ENCODE results near the gene RPL23. TPM values are rescaled to one million over a fixed set of nuclear protein-coding genes. Genes with fewer than 3 reads are reported as not detected.

Gene RPL23
- total RNA-seq, 2 experiments from 2014 or later = 1,289 to 1,766 TPM

DNA sequence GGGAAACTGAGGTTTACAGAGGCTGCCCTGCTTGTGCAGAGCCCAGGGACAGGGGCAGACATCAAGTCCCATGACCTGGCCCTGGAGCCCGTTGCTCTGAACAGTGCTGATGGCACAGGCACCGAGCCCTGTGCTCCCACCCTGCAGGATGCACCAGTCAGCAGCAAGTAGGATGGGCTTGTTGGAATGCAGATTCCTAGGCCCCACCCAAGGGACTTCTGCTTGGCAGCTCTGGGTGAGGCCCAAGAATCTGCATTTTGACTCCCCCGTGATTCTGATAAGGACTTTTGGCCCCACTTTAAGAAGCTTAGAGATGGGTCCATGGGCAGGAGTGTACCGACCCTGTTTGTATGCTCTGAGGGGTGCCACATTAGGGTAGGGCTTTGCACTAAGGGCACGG lies 39.6 kb upstream of the RPL23 start:
- no TSS peak for BruUV-seq (replicated peaks)
- Histone ChIP-seq H3K79me2 (ENCODE audit: insufficient read depth, low read depth, low read length) (no peaks in the 10 kb centered on the region), H3K36me3 (ENCODE audit: insufficient read depth, low read length) (peaks cover 93% of the 10 kb centered on the region), H3K27ac (ENCODE audit: low read depth, low read length, poor library complexity, severe bottlenecking) (no peak overlapping the region), H3K4me1 (ENCODE audit: insufficient read depth, low read length, poor library complexity, severe bottlenecking) (peaks cover 37% of the 10 kb centered on the region), H4K20me1 (ENCODE audit: insufficient read depth, low read length) (no peaks in the 10 kb centered on the region), H3K9me2 (ENCODE audit: insufficient read depth, low read length) (no peaks in the 10 kb centered on the region), H3K9me3 (ENCODE audit: low read length) (no peaks in the 10 kb centered on the region), H2AFZ (ENCODE audit: low read length) (no peak overlapping the region), H3K4me2 (ENCODE audit: low read length) (no peak overlapping the region), H3K4me3 (ENCODE audit: low read depth, low read length, poor library complexity, severe bottlenecking) (no peak overlapping the region)
- TF ChIP-seq, protein P1, sequence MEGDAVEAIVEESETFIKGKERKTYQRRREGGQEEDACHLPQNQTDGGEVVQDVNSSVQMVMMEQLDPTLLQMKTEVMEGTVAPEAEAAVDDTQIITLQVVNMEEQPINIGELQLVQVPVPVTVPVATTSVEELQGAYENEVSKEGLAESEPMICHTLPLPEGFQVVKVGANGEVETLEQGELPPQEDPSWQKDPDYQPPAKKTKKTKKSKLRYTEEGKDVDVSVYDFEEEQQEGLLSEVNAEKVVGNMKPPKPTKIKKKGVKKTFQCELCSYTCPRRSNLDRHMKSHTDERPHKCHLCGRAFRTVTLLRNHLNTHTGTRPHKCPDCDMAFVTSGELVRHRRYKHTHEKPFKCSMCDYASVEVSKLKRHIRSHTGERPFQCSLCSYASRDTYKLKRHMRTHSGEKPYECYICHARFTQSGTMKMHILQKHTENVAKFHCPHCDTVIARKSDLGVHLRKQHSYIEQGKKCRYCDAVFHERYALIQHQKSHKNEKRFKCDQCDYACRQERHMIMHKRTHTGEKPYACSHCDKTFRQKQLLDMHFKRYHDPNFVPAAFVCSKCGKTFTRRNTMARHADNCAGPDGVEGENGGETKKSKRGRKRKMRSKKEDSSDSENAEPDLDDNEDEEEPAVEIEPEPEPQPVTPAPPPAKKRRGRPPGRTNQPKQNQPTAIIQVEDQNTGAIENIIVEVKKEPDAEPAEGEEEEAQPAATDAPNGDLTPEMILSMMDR (conservative IDR thresholded peaks at IDR 0.05; ENCODE audit: low read length) = no peak
- TF ChIP-seq EZH2phosphoT487 (IDR thresholded peaks at IDR 0.05; ENCODE audit: borderline replicate concordance, low read depth, low read length) = no peak
- CTCF ChIA-PET (ENCODE audit: unreplicated experiment) = no interaction called here
- POLR2A ChIA-PET = no interaction called here
- no peak for DNase-seq (ENCODE audit: low spot score)
- intact Hi-C loops (cut with micrococcal nuclease; ENCODE audit: unreplicated experiment) = no loop called here

DNA sequence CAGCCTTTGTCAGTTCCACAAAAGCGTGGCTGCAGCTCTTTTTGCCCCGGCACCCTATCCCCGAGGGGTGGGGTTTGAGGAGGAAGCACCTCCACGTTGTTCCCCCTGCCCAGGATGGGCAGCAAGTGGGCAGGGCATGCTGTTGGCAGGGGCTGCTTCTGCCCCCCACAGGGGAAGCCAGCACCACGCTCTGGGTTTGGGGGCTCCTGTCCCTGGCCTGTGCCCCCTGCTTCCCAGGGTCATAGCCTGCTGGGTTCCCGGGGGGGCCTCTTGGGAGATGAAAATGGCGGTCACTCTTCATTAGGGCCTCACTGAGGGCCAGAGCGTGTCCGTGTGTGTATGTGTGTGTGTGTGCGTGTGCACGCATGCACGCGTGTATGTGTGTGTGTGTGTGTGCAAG lies 39.1 kb upstream of the RPL23 start:
- intact Hi-C loops (cut with micrococcal nuclease; ENCODE audit: unreplicated experiment) = no loop called here
- no peaks in the 10 kb centered on the region for H3K9me2 ChIP-seq (ENCODE audit: insufficient read depth, low read length)
- POLR2A ChIA-PET = no interaction called here
- H4K20me1 ChIP-seq (ENCODE audit: insufficient read depth, low read length) = no peaks in the 10 kb centered on the region
- no peak overlapping the region for H2AFZ ChIP-seq (ENCODE audit: low read length)
- no peak overlapping the region for H3K4me2 ChIP-seq (ENCODE audit: low read length)
- H3K4me1 ChIP-seq (ENCODE audit: insufficient read depth, low read length, poor library complexity, severe bottlenecking) = peaks cover 32% of the 10 kb centered on the region
- no peaks in the 10 kb centered on the region for H3K9me3 ChIP-seq (ENCODE audit: low read length)
- H3K27ac ChIP-seq (ENCODE audit: low read depth, low read length, poor library complexity, severe bottlenecking) = no peak overlapping the region
- no peak for DNase-seq (ENCODE audit: low spot score)
- TF ChIP-seq, protein P1 (conservative IDR thresholded peaks at IDR 0.05; ENCODE audit: low read length) = no peak
- no peak for TF ChIP-seq EZH2phosphoT487 (IDR thresholded peaks at IDR 0.05; ENCODE audit: borderline replicate concordance, low read depth, low read length)
- H3K36me3 ChIP-seq (ENCODE audit: insufficient read depth, low read length) = peaks cover 93% of the 10 kb centered on the region
- BruUV-seq (replicated peaks) = no TSS peak
- H3K4me3 ChIP-seq (ENCODE audit: low read depth, low read length, poor library complexity, severe bottlenecking) = no peak overlapping the region
- CTCF ChIA-PET (ENCODE audit: unreplicated experiment) = no interaction called here
- no peaks in the 10 kb centered on the region for H3K79me2 ChIP-seq (ENCODE audit: insufficient read depth, low read depth, low read length)

DNA sequence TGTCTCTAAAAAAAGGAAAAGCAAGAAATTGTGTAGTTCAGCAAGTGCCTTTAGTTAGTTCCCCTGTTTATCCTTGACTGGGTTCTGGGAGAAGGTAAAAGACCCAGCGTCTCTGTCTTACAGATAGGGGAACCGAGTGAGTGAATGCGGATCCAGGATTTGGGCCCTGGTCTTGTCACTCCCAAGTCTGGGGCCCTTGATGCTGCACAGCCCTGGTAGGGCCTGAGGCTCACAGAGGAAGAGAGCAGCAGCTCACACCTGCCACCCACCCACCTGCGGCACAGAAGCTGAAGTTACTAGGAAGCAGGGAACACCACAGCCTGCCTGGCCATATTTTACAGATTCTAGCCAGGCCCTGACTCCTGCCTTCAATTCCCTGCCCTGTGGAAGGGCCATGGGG lies 38.6 kb upstream of the RPL23 start:
- Histone ChIP-seq H3K9me2 (ENCODE audit: insufficient read depth, low read length) (no peaks in the 10 kb centered on the region), H3K27ac (ENCODE audit: low read depth, low read length, poor library complexity, severe bottlenecking) (no peak overlapping the region), H3K4me1 (ENCODE audit: insufficient read depth, low read length, poor library complexity, severe bottlenecking) (peaks cover 27% of the 10 kb centered on the region), H3K79me2 (ENCODE audit: insufficient read depth, low read depth, low read length) (no peaks in the 10 kb centered on the region), H3K4me2 (ENCODE audit: low read length) (no peak overlapping the region), H3K36me3 (ENCODE audit: insufficient read depth, low read length) (peaks cover 93% of the 10 kb centered on the region), H3K9me3 (ENCODE audit: low read length) (no peaks in the 10 kb centered on the region), H4K20me1 (ENCODE audit: insufficient read depth, low read length) (no peaks in the 10 kb centered on the region), H3K4me3 (ENCODE audit: low read depth, low read length, poor library complexity, severe bottlenecking) (no peak overlapping the region), H2AFZ (ENCODE audit: low read length) (no peak overlapping the region)
- DNase-seq (ENCODE audit: low spot score) = no peak
- TF ChIP-seq, protein P1 (conservative IDR thresholded peaks at IDR 0.05; ENCODE audit: low read length) = no peak
- TF ChIP-seq EZH2phosphoT487 (IDR thresholded peaks at IDR 0.05; ENCODE audit: borderline replicate concordance, low read depth, low read length) = no peak
- CTCF ChIA-PET (ENCODE audit: unreplicated experiment) = interaction anchor here (0.5 kb wide), 1 partner anchor 351 kb away, joined by 3 read pairs; no protein-coding TSS in a partner anchor
- POLR2A ChIA-PET = interaction anchor here (0.6 kb wide), 1 partner anchor 190 kb away, joined by 3 read pairs; no protein-coding TSS in a partner anchor
- no TSS peak for BruUV-seq (replicated peaks)
- intact Hi-C loops (cut with micrococcal nuclease; ENCODE audit: unreplicated experiment) = no loop called here
